Urinary bladder (tissue), 4 donors: ENCODE measurements around the gene RYR1. TPM values are rescaled to one million over a fixed set of nuclear protein-coding genes. Genes with fewer than 3 reads are reported as not detected.
A peak's percentile ranks its signal among the peaks of the same experiment; 100 is the strongest.

ENCODE experiments used
- DNase-seq: peaks from one replicate; pipeline ENCODE4 v3.0.0-alpha.2; 2015; ENCODE audit errors: extremely low spot score
- H3K27ac ChIP-seq: one replicate; pipeline ENCODE4 v1.5.1; 2013; ENCODE audit warnings: low read depth, mild to moderate bottlenecking, moderate library complexity
- H3K36me3 ChIP-seq: one replicate; pipeline ENCODE4 v1.6.1; 2013; ENCODE audit warnings: mild to moderate bottlenecking, moderate library complexity; ENCODE audit not compliant: insufficient read depth
- H3K4me1 ChIP-seq: one replicate; pipeline ENCODE4 v1.6.1; 2013; ENCODE audit warnings: mild to moderate bottlenecking, moderate library complexity; ENCODE audit not compliant: insufficient read depth
- H3K4me3 ChIP-seq: one replicate; pipeline ENCODE4 v1.5.1; 2013; ENCODE audit warnings: low read depth, low read length
- whole genome bisulfite sequencing: extraction: QIAGEN DNeasy Blood & Tissue Kit; methylation state at CpG from one replicate; pipeline ENCODE4 v1.1.7; 2013; 5-methylcytosine and 5-hydroxymethylcytosine counted together
- polyA plus RNA-seq: library from polyadenylated mRNA; stranded (reverse); fragments of 200-250 nt; gene quantifications from one replicate; pipeline ENCODE4 v1.2.3, GENCODE V29; 2013
- total RNA-seq: library from RNA; depleted of rRNA; stranded (reverse); fragments of >200 nt; gene quantifications from one replicate; pipeline ENCODE4 v1.2.3, GENCODE V29; 2014
- donor health status: healthy with polysubstance abuse.
- donor health status: healthy.

RYR1 gene
- total and polyA plus RNA-seq, 2 donors: 1.1 to 5.3 TPM

DNA sequence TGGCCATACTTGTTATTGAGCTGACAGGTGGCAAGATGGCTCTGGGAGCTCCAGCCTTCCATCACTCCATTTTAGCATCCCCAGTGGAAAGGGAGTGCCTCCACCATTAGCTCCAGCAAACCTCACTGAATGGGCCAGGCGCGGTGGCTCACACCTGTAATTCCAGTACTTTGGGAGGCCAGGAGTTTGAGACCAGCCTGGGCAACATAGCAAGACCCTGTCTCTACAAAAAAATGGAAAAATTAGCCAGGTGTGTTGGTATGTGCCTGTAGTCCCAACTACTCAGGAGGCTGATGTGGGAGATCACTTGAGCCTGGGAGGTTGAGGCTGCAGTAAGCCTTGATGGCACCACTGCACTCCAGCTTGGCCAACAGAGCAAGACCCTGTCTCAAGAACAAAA is 98.0 kb downstream of the RYR1 start:
- 98% methylated on average over 2 of the region's 2 CpGs for WGBS
- Histone ChIP-seq H3K4me1 (no peaks in the 10 kb centered on the region), H3K4me3 (no peak overlapping the region), H3K27ac (no peak overlapping the region), H3K36me3 (no peaks in the 10 kb centered on the region)
- DNase-seq: no peak

DNA sequence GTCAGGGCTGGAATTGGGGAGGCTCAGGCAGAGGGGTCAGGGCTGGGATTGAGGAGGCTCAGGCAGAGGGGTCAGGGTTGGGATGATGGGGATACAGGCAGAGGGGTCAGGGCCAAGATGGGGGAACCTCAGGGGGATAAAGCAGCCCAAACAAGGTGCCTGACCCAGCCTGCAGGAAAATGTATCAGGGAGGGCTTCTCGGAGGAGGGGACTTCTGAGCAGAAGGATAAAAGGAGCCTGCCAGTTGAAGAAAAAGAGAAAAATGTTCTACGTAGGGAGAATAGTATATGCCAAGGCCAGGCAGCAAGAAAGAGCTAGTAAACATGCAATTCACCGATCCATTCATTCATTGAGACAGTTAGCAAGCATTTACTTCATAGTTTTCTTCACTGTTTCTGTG is 99.4 kb downstream of the RYR1 start:
- no peak for DNase-seq
- Histone ChIP-seq H3K4me3 (no peak overlapping the region), H3K4me1 (no peaks in the 10 kb centered on the region), H3K36me3 (no peaks in the 10 kb centered on the region), H3K27ac (no peak overlapping the region)
- 85% methylated on average over 3 of the region's 3 CpGs for WGBS

DNA sequence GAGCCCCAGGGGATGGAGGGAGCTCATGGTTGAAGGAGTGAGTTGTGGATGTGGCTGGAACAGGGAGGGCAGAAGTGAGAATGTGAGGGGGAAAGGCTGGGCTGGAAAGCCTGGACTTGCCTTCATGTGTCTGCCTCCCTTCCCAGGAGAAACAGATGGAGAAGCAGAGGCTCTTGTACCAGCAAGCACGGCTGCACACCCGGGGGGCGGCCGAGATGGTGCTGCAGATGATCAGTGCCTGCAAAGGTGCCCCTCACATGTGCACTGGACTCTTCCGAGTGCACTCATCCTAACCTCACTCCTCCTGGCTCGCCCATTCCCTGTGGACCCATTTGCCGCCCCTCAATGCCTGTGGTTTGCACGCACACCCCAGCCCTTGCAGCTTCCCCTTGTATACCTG is 101.1 kb downstream of the RYR1 start:
- 94% methylated on average over 8 of the region's 8 CpGs for WGBS
- H3K4me1 ChIP-seq: no peaks in the 10 kb centered on the region
- DNase-seq: no peak
- no peak overlapping the region for H3K4me3 ChIP-seq
- H3K27ac ChIP-seq: no peak overlapping the region
- no peaks in the 10 kb centered on the region for H3K36me3 ChIP-seq

DNA sequence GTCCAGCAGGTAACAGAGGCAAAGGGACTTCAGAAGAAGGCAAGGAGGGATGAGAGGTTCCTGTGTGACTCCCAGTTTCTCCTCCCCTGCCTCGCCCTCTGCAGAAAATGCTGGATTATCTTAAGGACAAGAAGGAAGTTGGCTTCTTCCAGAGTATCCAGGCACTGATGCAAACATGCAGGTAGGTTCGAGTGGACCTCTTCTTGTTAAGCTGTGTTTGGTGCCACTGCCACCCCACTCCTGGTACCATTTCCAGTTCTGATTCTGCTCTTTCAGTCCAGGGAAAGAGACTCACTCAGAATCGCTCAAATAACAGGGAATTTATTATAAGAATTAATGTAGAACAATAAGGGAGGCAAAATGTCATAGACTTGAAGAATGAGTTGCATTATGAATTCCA is 101.7 kb downstream of the RYR1 start:
- 85% methylated on average over 3 of the region's 3 CpGs for WGBS
- Histone ChIP-seq H3K4me3 (no peak overlapping the region), H3K4me1 (no peaks in the 10 kb centered on the region), H3K27ac (no peak overlapping the region), H3K36me3 (no peaks in the 10 kb centered on the region)
- no peak for DNase-seq

DNA sequence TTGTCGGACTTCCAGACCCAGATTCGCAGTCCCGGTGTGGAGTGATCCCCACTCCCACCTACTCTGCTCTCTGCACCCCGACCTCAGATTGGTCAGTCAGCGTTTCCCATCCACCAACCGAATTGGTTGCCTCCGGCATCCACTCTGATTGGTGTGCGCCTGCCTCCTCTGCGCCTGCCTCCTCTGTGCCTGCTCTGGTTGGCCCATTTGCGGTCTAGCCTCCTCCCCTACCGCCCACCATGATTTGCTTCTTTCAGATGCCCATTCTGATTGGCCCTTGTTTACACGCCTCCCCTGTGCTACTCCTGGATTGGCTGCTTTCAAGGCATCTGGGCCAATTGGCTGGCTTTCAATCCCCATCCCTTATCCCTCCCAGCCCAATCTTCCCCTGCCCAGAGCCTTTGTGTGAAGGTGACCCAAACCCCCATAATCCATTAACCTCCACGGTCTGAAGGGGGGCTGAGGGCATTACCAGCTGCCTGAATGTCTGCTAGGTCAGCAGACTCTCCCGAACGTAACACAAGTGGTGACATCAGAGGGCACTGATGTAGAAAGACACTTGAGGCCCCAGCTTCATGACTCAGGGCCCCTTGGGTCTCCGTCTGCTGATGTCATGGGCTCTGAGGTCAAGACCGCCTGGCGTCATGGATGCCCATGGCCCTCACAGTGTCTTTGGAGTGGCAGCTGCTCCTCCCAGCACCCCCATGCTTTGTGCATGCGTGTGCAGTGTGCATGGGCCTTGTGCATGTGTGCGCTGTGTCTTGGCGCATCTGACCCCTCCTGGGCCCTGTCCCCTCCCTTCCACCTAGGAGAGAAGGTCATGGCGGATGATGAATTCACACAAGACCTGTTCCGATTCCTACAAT is 103.8 kb downstream of the RYR1 start:
- Histone ChIP-seq H3K27ac (no peak overlapping the region), H3K4me1 (no peaks in the 10 kb centered on the region), H3K36me3 (no peaks in the 10 kb centered on the region), H3K4me3 (no peak overlapping the region)
- 91% methylated on average over 23 of the region's 23 CpGs for WGBS
- DNase-seq: no peak

DNA sequence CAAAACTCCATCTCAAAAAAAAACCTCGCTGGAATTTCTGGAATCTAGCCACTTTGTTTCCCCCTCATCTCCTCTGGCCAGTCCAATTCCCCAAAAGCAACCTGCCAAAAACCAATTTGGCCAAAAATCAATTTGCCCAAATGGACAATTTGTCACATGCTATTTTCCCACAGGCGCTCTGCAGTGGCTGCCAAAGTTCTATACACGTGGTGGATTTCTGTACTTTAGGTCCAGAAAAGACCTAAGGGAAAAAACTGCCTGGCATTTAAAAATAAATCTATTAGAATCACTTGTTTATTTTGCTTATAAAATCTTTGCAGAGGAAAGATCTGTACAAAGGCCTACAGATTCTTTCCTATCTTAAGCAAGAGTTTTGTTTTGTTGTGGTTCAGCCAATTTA is 104.9 kb downstream of the RYR1 start:
- no peaks in the 10 kb centered on the region for H3K36me3 ChIP-seq
- no peaks in the 10 kb centered on the region for H3K4me1 ChIP-seq
- H3K27ac ChIP-seq: no peak overlapping the region
- H3K4me3 ChIP-seq: no peak overlapping the region
- 56% methylated on average over 3 of the region's 3 CpGs for WGBS
- DNase-seq: no peak

DNA sequence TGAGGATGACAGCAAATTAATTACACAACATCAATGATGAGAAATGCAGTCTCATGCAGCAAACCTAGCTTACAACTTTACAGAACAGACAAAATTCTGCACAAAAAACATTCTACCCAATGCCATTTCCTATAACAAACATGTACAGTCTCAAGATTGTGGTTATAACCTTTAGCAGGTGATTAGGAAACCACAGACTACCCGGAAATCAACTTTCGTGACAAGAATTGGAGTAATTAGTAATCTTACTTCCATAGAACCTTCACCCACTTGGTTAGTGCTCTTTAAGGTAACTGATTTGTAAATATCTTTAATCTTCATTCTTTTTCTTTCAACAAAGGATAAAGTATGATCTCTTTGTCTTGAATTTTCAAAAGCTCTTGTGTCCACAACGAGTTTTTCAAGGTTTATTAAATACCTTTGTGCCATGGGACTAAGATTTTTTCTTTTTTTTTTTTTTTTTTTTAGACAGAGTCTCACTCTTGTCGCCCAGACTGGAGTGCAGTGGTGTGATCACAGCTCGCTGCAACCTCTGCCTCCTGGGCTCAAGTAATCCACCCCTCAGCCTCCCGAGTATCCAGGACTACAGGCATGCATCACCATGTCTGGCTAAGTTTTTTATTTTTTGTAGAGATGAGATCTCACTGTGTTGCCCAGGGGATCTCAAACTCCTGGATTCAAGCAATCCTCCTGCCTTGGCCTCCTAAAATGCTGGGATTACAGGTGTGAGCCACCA is 105.5 kb downstream of the RYR1 start:
- DNase-seq: no peak
- Histone ChIP-seq H3K27ac (no peak overlapping the region), H3K36me3 (no peaks in the 10 kb centered on the region), H3K4me1 (no peaks in the 10 kb centered on the region), H3K4me3 (no peak overlapping the region)
- WGBS: 50% methylated on average over 6 of the region's 6 CpGs

DNA sequence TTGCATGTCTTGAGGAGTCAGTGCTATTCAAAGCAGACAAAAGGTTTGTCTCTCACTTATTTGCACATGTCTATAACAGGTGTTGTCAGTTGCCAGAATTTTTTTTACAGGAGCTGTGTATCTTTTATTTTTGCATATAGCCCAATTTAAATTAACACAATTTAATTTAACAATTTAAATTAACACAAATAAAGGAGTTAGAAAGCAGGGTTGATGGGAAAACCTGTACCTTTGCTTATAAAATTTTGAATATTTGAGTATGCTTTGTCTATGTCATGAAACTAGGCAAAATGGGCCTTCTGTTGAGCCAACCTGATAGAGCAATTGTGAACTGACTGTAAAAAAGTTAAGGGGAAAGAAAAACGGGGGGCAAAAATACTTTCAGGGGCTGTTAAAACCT is 106.3 kb downstream of the RYR1 start:
- no peaks in the 10 kb centered on the region for H3K36me3 ChIP-seq
- H3K27ac ChIP-seq: no peak overlapping the region
- H3K4me3 ChIP-seq: no peak overlapping the region
- 32% methylated on average over 1 of the region's 1 CpG for WGBS
- no peaks in the 10 kb centered on the region for H3K4me1 ChIP-seq
- no peak for DNase-seq

DNA sequence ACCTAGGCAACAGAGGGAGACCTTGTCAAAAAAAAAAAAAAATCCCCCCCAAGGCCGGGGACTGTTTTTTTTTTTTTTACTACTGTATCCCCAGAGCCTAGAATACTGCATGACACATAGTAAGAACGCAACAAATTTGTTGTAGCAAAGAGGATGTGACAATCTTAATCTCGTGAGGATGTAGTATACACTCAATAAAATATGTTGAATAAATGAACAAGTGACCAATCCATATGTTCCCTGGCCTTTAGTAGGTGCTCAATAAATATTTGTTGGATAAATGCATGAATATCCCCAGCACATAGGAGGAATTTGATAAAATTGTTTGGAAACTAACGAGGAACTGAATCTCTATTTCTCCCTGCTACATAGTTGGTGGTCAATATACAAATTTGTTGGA is 108.5 kb downstream of the RYR1 start:
- no peak for DNase-seq
- Histone ChIP-seq H3K27ac (no peak overlapping the region), H3K4me1 (no peaks in the 10 kb centered on the region), H3K36me3 (no peaks in the 10 kb centered on the region), H3K4me3 (no peak overlapping the region)
- 85% methylated on average over 4 of the region's 4 CpGs for WGBS

DNA sequence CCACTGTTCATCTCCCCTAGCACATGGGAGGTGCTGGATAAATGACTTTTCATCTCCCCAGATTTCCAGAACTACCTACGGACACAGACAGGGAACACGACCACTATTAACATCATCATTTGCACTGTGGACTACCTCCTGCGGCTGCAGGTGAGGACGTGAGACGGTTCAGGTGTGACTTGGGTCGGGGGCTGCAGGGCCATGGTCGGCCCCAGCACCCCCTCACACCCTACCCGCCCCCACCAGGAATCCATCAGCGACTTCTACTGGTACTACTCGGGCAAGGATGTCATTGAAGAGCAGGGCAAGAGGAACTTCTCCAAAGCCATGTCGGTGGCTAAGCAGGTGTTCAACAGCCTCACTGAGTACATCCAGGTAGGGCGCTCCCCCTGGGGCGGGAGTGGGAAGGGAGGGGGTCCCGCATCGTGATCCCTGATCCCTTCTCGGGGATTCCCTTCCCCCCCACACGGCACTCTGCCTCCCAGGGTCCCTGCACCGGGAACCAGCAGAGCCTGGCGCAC is 109.9 kb downstream of the RYR1 start:
- WGBS: 74% methylated on average over 19 of the region's 19 CpGs
- Histone ChIP-seq H3K36me3 (no peaks in the 10 kb centered on the region), H3K4me3 (no peak overlapping the region), H3K27ac (no peak overlapping the region), H3K4me1 (no peaks in the 10 kb centered on the region)
- DNase-seq: no peak

DNA sequence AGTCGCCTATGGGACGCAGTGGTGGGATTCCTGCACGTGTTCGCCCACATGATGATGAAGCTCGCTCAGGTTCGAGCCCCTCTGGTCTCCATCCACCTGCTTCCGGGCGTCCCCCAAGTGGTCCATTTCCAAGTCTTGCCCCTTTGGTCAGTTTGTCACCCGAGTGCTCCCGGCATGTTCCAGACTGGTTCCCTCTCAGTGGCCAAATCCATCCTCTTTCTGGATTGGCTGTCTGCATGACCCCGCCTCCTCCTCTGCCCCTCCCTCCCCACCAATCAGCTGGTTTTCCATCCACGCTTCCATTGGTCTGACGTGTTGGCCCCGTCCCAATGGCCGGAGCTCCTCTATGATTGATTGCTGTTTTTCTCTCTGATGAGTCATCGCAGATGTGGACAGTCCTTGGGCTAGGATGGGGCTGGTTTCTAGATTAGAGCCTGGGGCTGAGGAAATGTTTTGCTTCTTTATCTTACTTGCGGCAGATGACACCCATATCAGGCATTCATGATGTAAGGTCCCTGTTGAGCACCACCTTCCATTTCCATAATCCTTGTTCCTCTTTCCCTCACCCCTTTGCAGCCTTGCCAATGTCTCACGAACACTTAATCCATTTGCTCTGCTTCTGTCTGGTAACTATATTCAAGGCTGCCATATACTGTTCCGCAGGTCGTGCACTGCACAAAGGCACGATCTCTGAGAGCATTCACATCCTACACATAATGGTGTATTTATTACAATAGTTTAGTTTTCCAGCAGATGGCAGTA is 110.5 kb downstream of the RYR1 start:
- H3K27ac ChIP-seq: no peak overlapping the region
- WGBS: 57% methylated on average over 21 of the region's 21 CpGs
- H3K36me3 ChIP-seq: no peaks in the 10 kb centered on the region
- no peaks in the 10 kb centered on the region for H3K4me1 ChIP-seq
- peak; percentile 13 for DNase-seq
- H3K4me3 ChIP-seq: no peak overlapping the region

DNA sequence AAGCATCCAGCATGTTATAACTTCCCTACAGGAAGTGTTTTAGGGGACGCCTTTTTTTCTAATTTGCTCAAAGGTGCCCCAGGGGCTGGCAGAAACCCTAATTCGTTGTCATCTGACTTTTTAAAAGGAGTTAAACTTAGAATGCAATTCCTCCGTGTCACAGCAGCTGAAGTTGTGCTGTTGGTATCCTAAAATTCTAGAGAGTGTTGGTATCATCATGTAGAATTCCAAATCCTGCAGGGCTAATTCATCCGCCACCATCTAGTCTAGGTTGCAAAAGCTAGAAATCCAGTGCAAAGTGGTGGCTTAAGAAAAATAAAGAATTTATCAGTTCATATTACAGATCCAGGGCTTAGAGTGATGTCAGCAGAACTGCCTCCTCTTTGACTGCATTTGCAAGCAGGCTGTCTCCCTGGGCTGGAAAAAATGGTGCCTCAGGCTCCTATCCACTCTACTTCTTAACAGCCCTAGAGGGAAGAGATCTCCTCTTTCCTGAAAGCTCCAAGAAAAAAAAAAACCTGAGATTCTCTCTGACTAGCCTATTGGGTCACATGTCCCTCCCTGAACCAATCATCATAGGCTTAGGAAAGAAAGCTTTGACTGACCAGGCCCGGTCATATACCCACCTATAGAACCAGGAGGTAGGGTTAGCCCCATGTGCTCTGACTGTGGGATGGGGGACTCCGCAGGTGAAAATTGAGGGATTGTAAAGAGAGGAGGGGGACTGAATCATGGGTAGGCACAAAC is 111.3 kb downstream of the RYR1 start:
- no peaks in the 10 kb centered on the region for H3K4me1 ChIP-seq
- WGBS: 45% methylated on average over 6 of the region's 6 CpGs
- DNase-seq: no peak
- no peak overlapping the region for H3K27ac ChIP-seq
- no peak overlapping the region for H3K4me3 ChIP-seq
- no peaks in the 10 kb centered on the region for H3K36me3 ChIP-seq

DNA sequence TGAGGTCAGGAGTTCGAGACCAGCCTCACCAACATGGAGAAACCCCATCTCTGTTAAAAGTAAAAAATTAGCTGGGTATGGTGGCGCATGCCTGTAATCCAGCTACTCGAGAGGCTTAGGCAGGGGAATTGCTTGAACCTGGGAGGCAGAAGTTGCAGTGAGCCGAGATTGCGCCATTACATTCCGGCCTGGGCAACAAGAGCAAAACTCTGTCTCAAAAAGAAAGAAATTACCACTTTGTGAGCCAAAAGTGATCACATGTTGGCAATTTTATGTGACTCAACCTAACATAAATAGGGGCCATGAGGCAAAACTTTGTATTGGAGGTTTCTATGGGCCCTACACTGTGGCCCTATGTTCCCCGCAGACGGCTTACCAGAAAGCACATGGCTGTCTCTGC is 112.1 kb downstream of the RYR1 start:
- no peak for DNase-seq
- Histone ChIP-seq H3K4me3 (no peak overlapping the region), H3K4me1 (no peaks in the 10 kb centered on the region), H3K27ac (no peak overlapping the region), H3K36me3 (no peaks in the 10 kb centered on the region)
- 94% methylated on average over 8 of the region's 8 CpGs for WGBS
